GM21619 (cell line): ENCODE data around the gene SMG5.
A peak's percentile ranks its signal among the peaks of the same experiment; 100 is the strongest.
"Not testable (repeated sequence)": the region's sequence is repeated elsewhere in the genome, so short reads cannot be mapped to it uniquely, and the experiment has no call there.

Experiments
- ATAC-seq: cut with Tn5 transposase; IDR thresholded peaks from one replicate; pipeline ENCODE4 v1.9.1; 2021; ENCODE audit not compliant: unreplicated experiment

SMG5 gene

GRCh38 chr1:156245451-156246232, 37.0 kb downstream of the SMG5 start:
- ATAC-seq: no peak

GRCh38 chr1:156244712-156245111, 37.9 kb downstream of the SMG5 start:
- no peak for ATAC-seq

- no peak for ATAC-seq
Observed at GRCh38 chr1:156244126-156244525, 38.5 kb downstream of the SMG5 start.

GRCh38 chr1:156242738-156243137, 39.9 kb downstream of the SMG5 start:
- ATAC-seq: no peak

- no peak for ATAC-seq
Observed at GRCh38 chr1:156241926-156242325, 40.7 kb downstream of the SMG5 start, which contains the start of gene BGLAP. TSS of gene BGLAP (plus strand) at chr1:156242184. CDS start at chr1:156242232, 48 bp downstream.

GRCh38 chr1:156241311-156241811, 41.3 kb downstream of the SMG5 start:
- ATAC-seq: no peak

GRCh38 chr1:156238248-156238647, 44.4 kb downstream of the SMG5 start:
- ATAC-seq: no peak

GRCh38 chr1:156236164-156236563, 46.5 kb downstream of the SMG5 start:
- no peak for ATAC-seq

- no peak for ATAC-seq
Observed at GRCh38 chr1:156233426-156234127, 49.0 kb downstream of the SMG5 start.

GRCh38 chr1:156232201-156232894, 50.3 kb downstream of the SMG5 start:
- no peak for ATAC-seq

- ATAC-seq: no peak
Observed at GRCh38 chr1:156230473-156230837, 52.2 kb downstream of the SMG5 start.

GRCh38 chr1:156229809-156230472, 52.7 kb downstream of the SMG5 start:
- ATAC-seq: no peak

GRCh38 chr1:156228501-156228900, 54.1 kb downstream of the SMG5 start:
- no peak for ATAC-seq

- peak; percentile 8 for ATAC-seq
Observed at GRCh38 chr1:156226782-156227181, 55.8 kb downstream of the SMG5 start.

- peak; percentile 65 for ATAC-seq
Observed at GRCh38 chr1:156226116-156226538, 56.5 kb downstream of the SMG5 start.

GRCh38 chr1:156225677-156226014, 57.0 kb downstream of the SMG5 start:
- ATAC-seq: no peak

- ATAC-seq: no peak
Observed at GRCh38 chr1:156221986-156222692, 60.5 kb downstream of the SMG5 start.

GRCh38 chr1:156220226-156220625, 62.4 kb downstream of the SMG5 start:
- no peak for ATAC-seq

- no peak for ATAC-seq
Observed at GRCh38 chr1:156217871-156218270, 64.8 kb downstream of the SMG5 start.

- not testable (repeated sequence) for ATAC-seq
Observed at GRCh38 chr1:156216361-156217086, 66.1 kb downstream of the SMG5 start.
